ENCODE measurements around the gene KIF1C.
"Not testable (repeated sequence)": the region's sequence is repeated elsewhere in the genome, so short reads cannot be mapped to it uniquely, and the experiment has no call there.

Gene KIF1C

DNA sequence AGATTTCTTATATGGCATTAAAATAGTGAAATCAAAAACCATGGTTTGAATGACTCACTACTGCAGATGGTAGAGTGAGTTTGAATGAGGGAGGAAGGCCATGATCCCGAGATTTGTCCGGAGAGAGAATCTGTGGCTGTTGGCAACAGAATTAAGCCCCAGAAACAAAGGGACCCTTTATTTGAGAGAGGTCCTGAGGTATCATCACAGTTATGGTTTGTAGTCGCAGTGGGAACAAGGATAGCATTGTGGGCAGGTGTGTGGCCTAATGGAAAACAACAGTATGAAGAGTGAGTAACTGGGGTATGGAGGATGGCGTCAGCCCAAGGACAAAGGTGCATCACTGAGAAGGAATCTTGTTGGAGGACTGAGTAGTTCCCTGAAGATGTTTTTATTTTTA lies 72.0 kb downstream of the KIF1C start:
- no peaks in the 10 kb centered on the region for H3K9me3 ChIP-seq (ENCODE audit: control insufficient read depth, insufficient read depth, low read depth, low read length)
- H3K27ac ChIP-seq (ENCODE audit: extremely low read depth, low read depth, low read length), result no peak overlapping the region
- CTCF ChIA-PET, result interaction anchor here (0.6 kb wide), 1 partner anchor 102 kb away, joined by 3 read pairs; the partner anchor contains the start of gene SPAG7
- no peaks in the 10 kb centered on the region for H3K4me1 ChIP-seq (ENCODE audit: control insufficient read depth, insufficient read depth, low read length)
- H3K36me3 ChIP-seq (ENCODE audit: control insufficient read depth in 2 of 2, insufficient read depth in 1 of 2, low read length in 2 of 2), result no peaks in the 10 kb centered on the region
- no peak overlapping the region for H3K4me3 ChIP-seq (ENCODE audit: low read depth, low read length)
- no peak for TF ChIP-seq ZNF610 (tag by site-specific recombination; IDR thresholded peaks at IDR 0.05; ENCODE audit: borderline replicate concordance)
- POLR2A ChIA-PET, result no interaction called here

DNA sequence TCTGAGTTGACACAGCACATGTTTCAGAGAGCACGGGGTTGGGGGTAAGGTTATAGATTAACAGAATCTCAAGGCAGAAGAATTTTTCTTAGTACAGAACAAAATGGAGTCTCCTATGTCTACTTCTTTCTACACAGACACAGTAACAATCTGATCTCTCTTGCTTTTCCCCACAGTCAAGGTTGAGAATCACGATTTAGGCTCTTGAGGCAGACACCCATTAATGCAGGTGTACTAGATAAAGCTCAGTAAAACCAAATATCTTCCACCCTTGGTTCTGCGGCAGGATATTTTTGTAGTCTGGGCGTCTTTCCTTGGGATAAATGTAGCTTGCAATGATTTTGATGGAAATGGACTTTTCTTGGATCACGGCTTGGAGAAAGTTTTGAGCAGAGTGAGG lies 77.7 kb downstream of the KIF1C start:
- H3K36me3 ChIP-seq (ENCODE audit: control insufficient read depth in 2 of 2, insufficient read depth in 1 of 2, low read length in 2 of 2); H3K27ac ChIP-seq (ENCODE audit: extremely low read depth, low read depth, low read length); POLR2A ChIA-PET; H3K4me1 ChIP-seq (ENCODE audit: control insufficient read depth, insufficient read depth, low read length); H3K4me3 ChIP-seq (ENCODE audit: low read depth, low read length); H3K9me3 ChIP-seq (ENCODE audit: control insufficient read depth, insufficient read depth, low read depth, low read length): not testable (repeated sequence)
- CTCF ChIA-PET, result interaction anchor here (0.6 kb wide), 1 partner anchor 343 kb away, joined by 6 read pairs; no protein-coding TSS in a partner anchor

DNA sequence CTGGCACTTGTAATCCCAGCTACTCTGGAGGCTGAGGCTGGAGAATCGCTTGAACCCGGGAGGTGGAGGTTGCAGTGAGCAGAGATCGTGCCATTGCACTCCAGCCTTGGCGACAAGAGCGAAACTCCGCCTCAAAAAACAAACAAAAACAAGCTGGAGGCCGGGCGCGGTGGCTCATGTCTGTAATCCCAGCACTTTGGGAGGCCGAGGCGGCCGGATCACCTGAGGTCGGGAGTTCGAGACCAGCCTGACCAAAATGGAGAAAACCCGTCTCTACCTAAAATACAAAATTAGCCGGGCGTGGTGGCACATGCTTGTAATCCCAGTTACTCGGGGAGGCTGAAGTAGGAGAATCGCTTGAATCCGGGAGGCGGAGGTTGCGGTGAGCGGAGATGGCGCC lies 79.5 kb downstream of the KIF1C start:
- H3K4me3 ChIP-seq (ENCODE audit: low read depth, low read length); H3K27ac ChIP-seq (ENCODE audit: extremely low read depth, low read depth, low read length); H3K9me3 ChIP-seq (ENCODE audit: control insufficient read depth, insufficient read depth, low read depth, low read length); H3K36me3 ChIP-seq (ENCODE audit: control insufficient read depth in 2 of 2, insufficient read depth in 1 of 2, low read length in 2 of 2); POLR2A ChIA-PET; H3K4me1 ChIP-seq (ENCODE audit: control insufficient read depth, insufficient read depth, low read length): not testable (repeated sequence)
- CTCF ChIA-PET, result interaction anchor here (2.1 kb wide), 1 partner anchor 15 kb away, joined by 8 read pairs; no protein-coding TSS in a partner anchor

DNA sequence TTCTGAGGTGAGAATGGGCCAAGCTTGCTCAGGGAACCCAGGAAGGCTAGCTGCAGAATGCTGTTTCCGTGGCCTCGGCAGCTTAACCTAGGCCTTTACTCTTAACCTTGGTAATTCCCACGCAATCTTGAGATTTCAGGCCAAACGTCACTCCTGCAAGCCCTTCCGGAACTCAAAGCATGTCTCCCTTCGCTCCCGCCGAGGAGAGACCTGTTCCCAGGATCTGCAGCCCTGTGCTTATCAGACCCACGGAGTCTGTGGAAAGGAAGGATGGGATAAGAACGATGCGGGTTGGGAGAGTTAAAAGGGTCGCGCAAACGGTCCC lies 80.0 kb downstream of the KIF1C start:
- ChIA-PET POLR2A (no interaction called here), CTCF (interaction anchor here (2.1 kb wide), 1 partner anchor 15 kb away, joined by 8 read pairs; no protein-coding TSS in a partner anchor)
- Histone ChIP-seq H3K4me3 (ENCODE audit: low read depth, low read length) (no peak overlapping the region), H3K4me1 (ENCODE audit: control insufficient read depth, insufficient read depth, low read length) (no peaks in the 10 kb centered on the region), H3K27ac (ENCODE audit: extremely low read depth, low read depth, low read length) (no peak overlapping the region), H3K9me3 (ENCODE audit: control insufficient read depth, insufficient read depth, low read depth, low read length) (no peaks in the 10 kb centered on the region; the same call in 1 of the 2 replicates), H3K36me3 (ENCODE audit: control insufficient read depth in 2 of 2, insufficient read depth in 1 of 2, low read length in 2 of 2) (no peaks in the 10 kb centered on the region)
- TF ChIP-seq ZFP69B (tag by site-specific recombination; IDR thresholded peaks at IDR 0.05) (no peak), HOXA7 (CRISPR knock-in tag; IDR thresholded peaks at IDR 0.05; ENCODE audit: borderline replicate concordance) (no peak), GLI4 (tag by site-specific recombination; IDR thresholded peaks at IDR 0.05) (no peak), ZNF169 (tag by site-specific recombination; IDR thresholded peaks at IDR 0.05) (no peak)
- TF ChIP-seq, protein P1, sequence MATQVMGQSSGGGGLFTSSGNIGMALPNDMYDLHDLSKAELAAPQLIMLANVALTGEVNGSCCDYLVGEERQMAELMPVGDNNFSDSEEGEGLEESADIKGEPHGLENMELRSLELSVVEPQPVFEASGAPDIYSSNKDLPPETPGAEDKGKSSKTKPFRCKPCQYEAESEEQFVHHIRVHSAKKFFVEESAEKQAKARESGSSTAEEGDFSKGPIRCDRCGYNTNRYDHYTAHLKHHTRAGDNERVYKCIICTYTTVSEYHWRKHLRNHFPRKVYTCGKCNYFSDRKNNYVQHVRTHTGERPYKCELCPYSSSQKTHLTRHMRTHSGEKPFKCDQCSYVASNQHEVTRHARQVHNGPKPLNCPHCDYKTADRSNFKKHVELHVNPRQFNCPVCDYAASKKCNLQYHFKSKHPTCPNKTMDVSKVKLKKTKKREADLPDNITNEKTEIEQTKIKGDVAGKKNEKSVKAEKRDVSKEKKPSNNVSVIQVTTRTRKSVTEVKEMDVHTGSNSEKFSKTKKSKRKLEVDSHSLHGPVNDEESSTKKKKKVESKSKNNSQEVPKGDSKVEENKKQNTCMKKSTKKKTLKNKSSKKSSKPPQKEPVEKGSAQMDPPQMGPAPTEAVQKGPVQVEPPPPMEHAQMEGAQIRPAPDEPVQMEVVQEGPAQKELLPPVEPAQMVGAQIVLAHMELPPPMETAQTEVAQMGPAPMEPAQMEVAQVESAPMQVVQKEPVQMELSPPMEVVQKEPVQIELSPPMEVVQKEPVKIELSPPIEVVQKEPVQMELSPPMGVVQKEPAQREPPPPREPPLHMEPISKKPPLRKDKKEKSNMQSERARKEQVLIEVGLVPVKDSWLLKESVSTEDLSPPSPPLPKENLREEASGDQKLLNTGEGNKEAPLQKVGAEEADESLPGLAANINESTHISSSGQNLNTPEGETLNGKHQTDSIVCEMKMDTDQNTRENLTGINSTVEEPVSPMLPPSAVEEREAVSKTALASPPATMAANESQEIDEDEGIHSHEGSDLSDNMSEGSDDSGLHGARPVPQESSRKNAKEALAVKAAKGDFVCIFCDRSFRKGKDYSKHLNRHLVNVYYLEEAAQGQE (tag by site-specific recombination; IDR thresholded peaks at IDR 0.05), result no peak
- TF ChIP-seq, protein P2, sequence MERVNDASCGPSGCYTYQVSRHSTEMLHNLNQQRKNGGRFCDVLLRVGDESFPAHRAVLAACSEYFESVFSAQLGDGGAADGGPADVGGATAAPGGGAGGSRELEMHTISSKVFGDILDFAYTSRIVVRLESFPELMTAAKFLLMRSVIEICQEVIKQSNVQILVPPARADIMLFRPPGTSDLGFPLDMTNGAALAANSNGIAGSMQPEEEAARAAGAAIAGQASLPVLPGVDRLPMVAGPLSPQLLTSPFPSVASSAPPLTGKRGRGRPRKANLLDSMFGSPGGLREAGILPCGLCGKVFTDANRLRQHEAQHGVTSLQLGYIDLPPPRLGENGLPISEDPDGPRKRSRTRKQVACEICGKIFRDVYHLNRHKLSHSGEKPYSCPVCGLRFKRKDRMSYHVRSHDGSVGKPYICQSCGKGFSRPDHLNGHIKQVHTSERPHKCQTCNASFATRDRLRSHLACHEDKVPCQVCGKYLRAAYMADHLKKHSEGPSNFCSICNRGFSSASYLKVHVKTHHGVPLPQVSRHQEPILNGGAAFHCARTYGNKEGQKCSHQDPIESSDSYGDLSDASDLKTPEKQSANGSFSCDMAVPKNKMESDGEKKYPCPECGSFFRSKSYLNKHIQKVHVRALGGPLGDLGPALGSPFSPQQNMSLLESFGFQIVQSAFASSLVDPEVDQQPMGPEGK (tag by site-specific recombination; IDR thresholded peaks at IDR 0.05), result no peak
- TF ChIP-seq, protein P3, sequence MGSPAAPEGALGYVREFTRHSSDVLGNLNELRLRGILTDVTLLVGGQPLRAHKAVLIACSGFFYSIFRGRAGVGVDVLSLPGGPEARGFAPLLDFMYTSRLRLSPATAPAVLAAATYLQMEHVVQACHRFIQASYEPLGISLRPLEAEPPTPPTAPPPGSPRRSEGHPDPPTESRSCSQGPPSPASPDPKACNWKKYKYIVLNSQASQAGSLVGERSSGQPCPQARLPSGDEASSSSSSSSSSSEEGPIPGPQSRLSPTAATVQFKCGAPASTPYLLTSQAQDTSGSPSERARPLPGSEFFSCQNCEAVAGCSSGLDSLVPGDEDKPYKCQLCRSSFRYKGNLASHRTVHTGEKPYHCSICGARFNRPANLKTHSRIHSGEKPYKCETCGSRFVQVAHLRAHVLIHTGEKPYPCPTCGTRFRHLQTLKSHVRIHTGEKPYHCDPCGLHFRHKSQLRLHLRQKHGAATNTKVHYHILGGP (tag by site-specific recombination; IDR thresholded peaks at IDR 0.05), result no peak
- TF ChIP-seq, protein P4, sequence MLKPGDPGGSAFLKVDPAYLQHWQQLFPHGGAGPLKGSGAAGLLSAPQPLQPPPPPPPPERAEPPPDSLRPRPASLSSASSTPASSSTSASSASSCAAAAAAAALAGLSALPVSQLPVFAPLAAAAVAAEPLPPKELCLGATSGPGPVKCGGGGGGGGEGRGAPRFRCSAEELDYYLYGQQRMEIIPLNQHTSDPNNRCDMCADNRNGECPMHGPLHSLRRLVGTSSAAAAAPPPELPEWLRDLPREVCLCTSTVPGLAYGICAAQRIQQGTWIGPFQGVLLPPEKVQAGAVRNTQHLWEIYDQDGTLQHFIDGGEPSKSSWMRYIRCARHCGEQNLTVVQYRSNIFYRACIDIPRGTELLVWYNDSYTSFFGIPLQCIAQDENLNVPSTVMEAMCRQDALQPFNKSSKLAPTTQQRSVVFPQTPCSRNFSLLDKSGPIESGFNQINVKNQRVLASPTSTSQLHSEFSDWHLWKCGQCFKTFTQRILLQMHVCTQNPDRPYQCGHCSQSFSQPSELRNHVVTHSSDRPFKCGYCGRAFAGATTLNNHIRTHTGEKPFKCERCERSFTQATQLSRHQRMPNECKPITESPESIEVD (tag by site-specific recombination; IDR thresholded peaks at IDR 0.05), result no peak
- TF ChIP-seq, protein P5, sequence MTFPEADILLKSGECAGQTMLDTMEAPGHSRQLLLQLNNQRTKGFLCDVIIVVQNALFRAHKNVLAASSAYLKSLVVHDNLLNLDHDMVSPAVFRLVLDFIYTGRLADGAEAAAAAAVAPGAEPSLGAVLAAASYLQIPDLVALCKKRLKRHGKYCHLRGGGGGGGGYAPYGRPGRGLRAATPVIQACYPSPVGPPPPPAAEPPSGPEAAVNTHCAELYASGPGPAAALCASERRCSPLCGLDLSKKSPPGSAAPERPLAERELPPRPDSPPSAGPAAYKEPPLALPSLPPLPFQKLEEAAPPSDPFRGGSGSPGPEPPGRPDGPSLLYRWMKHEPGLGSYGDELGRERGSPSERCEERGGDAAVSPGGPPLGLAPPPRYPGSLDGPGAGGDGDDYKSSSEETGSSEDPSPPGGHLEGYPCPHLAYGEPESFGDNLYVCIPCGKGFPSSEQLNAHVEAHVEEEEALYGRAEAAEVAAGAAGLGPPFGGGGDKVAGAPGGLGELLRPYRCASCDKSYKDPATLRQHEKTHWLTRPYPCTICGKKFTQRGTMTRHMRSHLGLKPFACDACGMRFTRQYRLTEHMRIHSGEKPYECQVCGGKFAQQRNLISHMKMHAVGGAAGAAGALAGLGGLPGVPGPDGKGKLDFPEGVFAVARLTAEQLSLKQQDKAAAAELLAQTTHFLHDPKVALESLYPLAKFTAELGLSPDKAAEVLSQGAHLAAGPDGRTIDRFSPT (tag by site-specific recombination; IDR thresholded peaks at IDR 0.05), result no peak
- TF ChIP-seq, protein P6, sequence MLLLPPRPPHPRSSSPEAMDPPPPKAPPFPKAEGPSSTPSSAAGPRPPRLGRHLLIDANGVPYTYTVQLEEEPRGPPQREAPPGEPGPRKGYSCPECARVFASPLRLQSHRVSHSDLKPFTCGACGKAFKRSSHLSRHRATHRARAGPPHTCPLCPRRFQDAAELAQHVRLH (tag by site-specific recombination; IDR thresholded peaks at IDR 0.05), result no peak
- TF ChIP-seq, protein P7, sequence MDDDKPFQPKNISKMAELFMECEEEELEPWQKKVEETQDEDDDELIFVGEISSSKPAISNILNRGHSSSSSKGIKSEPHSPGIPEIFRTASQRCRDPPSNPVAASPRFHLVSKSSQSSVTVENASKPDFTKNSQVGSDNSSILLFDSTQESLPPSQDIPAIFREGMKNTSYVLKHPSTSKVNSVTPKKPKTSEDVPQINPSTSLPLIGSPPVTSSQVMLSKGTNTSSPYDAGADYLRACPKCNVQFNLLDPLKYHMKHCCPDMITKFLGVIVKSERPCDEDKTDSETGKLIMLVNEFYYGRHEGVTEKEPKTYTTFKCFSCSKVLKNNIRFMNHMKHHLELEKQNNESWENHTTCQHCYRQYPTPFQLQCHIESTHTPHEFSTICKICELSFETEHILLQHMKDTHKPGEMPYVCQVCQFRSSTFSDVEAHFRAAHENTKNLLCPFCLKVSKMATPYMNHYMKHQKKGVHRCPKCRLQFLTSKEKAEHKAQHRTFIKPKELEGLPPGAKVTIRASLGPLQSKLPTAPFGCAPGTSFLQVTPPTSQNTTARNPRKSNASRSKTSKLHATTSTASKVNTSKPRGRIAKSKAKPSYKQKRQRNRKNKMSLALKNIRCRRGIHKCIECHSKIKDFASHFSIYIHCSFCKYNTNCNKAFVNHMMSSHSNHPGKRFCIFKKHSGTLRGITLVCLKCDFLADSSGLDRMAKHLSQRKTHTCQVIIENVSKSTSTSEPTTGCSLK (tag by site-specific recombination; IDR thresholded peaks at IDR 0.05), result no peak
